Testis (tissue), 2 donors: ENCODE measurements around the gene ADD3.

Experiments used
- POLR2A ChIP-seq: fragments of 450-650 bp; IDR thresholded peaks from one replicate; pipeline ENCODE4 v1.6.1; 2017; ENCODE audit warnings: antibody characterized with exemption, mild to moderate bottlenecking, moderate library complexity
- TF ChIP-seq, protein P1 (sequence below), 3 experiments: fragments of 450-650 bp in 2 of 3; fragments of 200-600 bp in 1 of 3; sonication (generic) in 1 of 3; IDR thresholded peaks; one replicate each; pipeline ENCODE4 v1.5.1; 2016 to 2019; ENCODE audit warnings: antibody characterized with exemption in 3 of 3, mild to moderate bottlenecking in 2 of 3, moderate library complexity in 1 of 3

DNA sequence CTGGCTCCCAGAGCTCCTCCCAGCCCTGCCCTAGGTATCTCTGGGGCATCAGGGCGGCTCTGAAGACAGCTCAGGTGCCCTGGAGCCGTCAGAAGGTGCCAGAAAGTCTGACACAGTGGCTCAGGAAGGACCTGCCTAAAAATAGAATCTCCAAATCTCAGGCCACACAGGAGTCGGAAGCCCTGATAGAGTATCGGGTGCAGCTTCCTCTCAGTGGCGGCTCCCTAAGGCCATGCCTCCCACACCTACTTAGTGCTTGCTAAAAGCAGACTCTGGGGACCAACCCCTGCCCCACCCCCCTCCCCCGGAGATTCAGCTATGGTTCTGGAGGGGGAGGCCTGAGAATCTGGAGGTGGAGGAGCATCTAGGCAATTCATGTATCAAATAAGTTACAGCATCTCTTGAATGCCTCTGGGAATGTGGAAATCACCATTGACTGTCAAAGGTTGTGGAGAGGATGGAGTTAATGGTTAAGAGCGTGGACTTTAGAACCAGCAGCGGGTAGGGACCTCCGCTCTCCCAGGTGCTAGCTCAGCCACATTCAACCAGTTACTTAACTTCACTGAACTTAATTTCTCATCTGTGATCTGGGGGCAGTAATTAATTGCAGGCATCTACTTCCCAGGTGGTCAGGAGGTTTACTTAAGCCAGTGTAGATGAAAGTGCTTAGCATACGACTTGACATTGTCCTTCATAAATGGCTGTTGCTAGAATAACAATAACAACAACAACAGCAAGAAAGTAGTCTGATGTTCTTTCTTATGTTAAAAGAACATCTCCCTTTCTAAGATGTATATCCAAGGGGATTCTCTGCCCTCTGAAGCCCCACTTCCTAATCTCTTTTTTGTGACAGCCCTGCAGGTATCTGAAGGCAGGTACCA, 161.1 kb downstream of the ADD3 start:
- TF ChIP-seq, protein P1, sequence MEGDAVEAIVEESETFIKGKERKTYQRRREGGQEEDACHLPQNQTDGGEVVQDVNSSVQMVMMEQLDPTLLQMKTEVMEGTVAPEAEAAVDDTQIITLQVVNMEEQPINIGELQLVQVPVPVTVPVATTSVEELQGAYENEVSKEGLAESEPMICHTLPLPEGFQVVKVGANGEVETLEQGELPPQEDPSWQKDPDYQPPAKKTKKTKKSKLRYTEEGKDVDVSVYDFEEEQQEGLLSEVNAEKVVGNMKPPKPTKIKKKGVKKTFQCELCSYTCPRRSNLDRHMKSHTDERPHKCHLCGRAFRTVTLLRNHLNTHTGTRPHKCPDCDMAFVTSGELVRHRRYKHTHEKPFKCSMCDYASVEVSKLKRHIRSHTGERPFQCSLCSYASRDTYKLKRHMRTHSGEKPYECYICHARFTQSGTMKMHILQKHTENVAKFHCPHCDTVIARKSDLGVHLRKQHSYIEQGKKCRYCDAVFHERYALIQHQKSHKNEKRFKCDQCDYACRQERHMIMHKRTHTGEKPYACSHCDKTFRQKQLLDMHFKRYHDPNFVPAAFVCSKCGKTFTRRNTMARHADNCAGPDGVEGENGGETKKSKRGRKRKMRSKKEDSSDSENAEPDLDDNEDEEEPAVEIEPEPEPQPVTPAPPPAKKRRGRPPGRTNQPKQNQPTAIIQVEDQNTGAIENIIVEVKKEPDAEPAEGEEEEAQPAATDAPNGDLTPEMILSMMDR (IDR thresholded peaks at IDR 0.05), result no peak
- no peak for TF ChIP-seq POLR2A
